HPDE6-E6E7 (cell line): ENCODE results near the gene BPIFB3.

Source experiments
- DNase-seq: peaks from one replicate; pipeline ENCODE4 v3.0.0; 2011; ENCODE audit warnings: missing footprints; ENCODE audit errors: extremely low spot score

BPIFB3 gene

DNA sequence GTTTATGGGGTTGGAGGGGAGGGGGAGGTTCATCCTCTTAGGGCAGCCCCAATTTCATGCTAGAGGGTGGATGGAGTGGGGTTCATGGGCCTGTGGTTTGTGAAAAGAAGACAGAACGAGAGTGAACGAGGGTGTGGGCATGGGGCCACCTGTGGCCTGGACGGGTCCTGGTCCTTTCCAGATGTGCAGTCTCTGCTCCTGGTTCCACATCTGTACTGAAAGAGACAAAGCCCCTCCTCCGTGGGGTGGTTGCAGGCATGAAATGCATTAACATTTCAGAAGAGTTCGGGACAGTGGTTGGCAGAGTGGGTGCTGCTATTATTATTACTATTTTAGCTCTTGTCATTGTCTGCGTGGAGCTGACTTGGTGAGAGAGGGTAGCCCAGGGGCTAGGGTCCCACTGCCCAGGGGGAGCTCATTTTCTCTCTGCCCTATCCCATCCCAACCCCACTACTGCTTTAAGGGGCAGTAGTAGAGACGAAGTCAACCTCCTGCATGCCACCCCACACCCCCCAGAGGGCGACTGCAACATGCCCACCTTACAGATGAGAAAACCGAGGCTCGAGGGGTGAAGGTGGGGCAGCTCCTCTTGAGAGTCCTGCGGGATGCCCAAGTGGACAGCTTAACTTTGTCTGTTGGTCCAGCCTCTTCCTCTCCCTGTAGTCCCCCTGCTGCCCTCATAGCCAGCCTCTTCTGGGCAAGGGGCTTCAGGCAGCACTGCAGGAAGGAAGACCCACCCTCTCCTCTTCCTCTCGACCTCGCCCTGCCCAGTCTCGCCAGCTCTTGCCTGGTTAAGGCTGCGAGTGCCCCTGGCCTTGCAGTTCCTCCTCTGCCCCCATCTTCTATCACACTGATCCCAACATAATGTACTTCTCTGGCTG, 37.8 kb upstream of the BPIFB3 start:
- DNase-seq, result no peak

DNA sequence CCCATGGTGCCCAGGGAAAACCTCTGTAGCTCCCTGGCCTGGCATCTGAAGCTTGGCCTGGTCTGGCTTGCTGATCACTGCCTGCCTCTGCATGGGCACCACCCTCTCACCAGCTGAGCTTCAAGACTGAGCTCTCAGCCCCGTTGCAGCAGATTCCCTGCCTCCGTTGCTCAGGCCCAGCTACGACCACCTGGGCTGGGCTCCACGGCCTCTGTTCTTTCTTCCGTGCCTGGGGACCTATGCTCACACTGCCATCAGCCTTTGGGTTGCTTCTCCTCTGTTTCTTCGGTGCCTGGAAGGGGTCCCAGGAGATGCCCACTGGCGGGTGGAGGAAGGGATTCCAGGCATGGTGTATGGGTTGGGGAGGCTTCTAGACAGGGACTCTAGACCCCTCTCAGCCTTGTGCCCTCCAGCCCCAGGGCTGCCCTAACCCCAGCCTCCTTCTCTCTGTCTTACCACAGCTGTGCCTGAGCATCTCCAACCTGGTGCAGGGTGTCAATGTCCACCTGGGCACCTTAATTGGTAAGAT, 37.1 kb upstream of the BPIFB3 start:
- no peak for DNase-seq

DNA sequence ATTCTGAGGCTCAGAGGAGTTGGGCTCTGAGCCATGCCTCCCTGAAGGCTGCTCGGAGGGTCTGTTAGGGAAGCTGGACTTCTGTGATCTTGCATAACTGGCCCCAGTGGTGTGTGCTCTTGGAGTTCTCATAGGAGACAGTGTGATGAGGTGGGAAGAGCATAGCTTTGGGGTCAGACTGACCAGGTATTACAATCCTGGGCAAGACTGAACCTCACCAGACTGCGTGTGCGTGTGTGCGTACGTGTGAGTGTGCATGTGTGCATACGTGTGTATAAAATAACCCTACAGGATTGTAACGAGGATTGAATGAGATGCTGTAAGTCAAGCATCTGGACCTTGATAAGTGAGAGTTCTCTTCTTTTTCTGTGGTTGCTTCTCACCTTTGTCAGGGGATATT, 36.2 kb upstream of the BPIFB3 start:
- DNase-seq, result no peak

DNA sequence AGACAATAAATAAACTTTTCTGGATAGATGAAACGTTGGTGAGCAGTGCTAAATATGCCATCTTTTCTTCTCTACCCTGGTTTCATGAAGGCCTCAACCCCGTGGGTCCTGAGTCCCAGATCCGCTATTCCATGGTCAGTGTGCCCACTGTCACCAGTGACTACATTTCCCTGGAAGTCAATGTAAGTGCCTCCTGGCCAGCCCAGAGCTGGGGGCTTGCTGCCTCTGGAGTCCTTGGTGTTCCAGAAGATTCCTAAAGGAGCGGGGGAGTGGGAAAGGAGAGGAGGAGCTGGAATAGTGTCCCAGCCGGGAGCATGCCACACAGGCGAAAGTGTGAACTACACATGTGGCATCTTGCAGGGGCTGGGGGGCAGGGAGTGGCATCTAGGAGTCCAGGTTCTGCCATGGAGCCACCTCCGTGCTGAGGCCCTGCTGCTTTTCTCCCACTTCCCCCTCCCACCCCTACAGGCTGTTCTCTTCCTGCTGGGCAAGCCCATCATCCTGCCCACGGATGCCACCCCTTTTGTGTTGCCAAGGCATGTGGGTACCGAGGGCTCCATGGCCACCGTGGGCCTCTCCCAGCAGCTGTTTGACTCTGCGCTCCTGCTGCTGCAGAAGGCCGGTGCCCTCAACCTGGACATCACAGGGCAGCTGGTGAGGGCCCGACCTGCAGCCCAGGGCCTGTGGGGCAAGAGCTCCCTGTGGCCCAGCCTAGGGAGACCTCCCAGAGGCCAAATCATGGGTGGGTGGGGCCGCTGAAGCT, 35.4 kb upstream of the BPIFB3 start:
- no peak for DNase-seq

DNA sequence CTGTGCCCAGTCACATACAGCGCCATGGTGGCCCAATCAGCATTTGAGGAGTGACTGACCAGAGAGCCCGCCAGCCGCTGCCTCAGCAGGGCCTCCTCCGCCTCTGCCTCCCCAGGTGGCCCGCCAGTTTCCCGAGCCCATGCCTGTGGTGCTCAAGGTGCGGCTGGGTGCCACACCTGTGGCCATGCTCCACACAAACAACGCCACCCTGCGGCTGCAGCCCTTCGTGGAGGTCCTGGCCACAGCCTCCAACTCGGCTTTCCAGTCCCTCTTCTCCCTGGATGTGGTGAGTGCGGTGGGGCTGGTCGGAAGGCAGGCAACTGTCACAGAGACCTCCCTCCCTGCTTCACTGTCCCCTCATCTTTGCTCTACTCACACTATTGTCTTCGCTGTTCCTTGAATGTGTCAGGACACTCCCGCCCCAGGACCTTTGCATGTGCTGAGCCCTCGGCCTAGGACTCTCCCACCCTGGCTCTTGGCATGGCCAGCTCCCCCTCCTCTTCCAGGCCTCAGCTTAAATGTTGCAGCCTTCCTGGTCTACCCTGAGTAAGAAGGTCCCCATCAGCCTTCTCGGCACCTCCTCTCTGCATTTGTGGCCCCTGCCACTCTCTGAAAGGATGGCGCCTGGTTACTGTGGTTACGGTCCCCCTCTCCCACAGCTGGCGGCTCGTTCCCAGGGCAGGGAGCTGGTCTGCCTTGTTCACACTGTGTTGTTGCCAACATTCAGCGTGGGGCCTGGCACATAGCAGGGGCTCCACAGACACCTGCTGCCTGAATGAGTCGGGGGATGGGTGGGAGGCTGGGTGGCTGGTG, 34.0 kb upstream of the BPIFB3 start:
- DNase-seq, result no peak

DNA sequence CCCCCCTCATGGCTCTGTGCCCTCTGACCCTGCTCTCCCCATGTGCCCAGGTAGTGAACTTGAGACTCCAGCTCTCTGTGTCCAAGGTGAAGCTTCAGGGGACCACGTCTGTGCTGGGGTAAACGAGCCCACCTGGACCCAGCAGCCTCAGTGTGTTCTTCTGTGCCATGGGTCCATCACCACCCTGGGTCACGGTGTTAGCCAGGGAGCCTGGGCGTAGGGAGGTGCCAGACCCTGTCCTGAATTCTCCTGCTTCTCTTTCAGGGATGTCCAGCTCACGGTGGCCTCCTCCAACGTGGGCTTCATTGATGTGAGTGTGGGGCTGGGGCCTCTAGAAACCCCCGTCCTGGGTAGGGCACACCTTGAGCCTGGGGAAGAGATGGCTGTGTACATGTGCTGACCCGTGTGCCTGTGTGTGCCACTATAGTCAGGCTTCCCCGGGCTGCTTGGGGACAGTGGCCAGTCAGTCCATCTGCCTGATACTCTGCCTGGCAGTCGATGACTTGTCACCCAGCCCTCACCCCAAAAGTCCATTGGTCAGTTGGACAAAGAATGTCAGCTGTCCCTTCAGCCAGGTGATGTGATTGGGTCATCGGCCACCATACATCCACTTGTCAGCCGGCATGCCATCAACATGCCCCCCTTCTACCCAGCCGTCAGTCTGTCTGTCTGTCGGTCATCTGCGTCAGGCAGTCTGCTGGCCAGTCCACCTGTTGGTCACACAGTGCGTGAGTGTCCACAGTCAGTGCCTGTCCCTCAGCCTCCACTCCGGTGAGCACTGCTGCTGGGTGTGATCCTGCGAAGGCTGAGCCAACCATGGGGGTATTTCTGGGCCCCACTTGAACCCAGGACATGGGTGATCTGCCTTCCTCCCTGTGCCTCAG, 33.2 kb upstream of the BPIFB3 start:
- DNase-seq, result no peak

DNA sequence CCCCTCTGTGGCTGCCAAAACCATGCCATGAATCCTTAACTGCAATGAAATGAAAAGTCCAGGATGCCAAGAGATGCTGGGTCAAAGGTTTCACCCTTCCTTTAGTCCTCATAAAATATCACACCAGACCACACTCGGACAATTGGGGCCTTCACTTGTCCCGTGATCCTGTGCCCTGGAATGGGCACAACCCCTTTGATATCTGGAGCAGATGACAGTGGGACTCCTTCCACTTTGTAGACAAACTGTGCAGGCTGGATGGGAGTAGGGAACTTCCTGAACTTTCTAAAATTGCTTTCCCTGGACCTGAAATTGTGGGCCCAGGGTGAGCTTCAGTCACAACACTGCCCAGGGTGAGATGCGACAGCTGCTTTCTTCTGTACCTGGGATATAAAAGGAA, 31.8 kb upstream of the BPIFB3 start:
- DNase-seq, result no peak

DNA sequence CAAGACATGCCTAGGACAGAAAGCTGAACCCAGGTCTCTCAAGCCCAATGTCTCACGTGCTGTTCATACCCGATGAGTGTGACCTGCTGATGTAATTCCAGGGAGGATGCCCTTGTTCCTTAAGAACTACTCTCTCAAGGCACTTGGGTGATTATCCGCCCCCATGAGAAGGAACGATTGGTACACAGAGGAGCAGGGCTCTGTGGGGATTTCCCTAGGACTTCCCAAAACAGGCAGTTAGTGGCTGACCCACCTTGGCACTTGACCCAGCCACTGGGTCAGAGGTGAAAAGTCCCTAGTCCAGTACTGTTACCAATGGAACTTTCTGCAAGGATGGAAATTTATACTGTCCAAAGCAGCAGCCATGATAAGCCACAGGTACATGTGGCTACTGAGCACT, 31.4 kb upstream of the BPIFB3 start:
- DNase-seq, result no peak

DNA sequence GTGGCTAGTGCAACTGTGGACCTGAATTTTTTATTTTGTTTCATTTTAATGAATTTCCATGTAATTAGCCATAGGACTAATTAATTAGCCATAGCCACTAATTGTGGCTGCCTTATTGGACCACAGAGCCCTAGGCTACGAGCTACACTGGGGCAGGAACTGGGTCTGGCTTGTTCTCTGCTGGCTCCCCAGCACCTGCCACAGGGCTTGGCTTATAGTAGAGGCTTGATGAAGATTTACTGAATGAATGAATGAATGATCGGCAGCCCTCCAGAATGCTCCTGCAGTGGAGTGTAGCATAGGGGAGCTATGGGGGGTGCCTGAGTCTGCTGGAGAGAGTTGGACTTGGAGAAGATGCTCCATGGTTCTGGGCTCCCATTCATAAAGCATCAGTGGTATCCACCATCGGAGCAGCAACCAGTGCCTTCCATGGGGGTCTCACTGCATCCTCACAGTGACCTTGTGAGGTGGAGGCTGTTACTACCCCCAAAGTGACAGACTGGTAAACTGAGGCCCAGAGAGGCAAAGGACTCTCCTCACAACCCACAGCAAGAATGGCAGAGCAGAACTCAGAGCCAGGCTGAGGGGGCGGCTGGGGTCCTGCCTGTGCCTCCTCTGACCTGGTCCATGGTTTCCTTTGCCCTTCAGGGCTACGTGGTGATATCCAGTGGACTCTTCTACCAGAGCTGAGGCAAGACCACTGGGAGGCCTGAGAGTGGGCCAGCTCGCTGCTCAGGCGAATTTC, 30.8 kb upstream of the BPIFB3 start:
- no peak for DNase-seq

DNA sequence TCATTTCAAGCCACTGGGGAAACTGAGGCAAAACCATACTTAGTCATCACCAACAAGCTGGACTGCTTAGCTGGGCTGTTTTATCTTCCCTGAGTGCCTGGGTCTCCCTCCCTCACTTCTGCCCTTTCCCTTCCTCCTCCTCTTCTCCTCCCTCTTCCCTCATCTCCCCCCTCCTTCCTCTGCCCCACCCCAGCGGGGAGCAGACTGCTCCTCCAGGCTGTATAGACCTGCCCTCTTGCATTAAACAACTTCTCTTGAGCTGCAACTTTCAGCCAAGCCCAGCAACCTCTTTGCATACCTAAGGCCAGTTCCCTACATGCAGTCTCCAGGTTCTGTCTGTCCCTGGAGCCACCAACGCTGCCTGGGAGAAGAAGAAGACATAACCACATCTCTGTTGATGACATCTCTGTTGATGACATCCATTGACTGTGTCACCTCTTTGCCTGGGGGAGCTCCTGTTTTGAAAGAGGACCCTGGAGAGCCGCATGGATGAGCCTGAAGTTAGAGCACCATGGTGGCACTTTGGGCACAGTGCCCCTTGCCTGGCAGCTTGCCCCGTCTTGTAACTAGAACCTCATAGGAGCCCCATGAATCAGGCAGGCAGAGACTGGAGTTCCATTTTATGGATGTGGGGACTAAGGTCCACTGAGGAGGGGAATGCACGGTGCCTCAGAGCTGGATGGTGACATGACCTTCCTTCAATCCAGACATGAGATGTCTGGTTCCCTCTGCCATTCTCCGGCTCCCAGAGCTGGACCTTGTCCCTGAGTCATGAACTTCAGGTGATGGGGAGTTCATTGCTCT, 30.1 kb upstream of the BPIFB3 start:
- no peak for DNase-seq

DNA sequence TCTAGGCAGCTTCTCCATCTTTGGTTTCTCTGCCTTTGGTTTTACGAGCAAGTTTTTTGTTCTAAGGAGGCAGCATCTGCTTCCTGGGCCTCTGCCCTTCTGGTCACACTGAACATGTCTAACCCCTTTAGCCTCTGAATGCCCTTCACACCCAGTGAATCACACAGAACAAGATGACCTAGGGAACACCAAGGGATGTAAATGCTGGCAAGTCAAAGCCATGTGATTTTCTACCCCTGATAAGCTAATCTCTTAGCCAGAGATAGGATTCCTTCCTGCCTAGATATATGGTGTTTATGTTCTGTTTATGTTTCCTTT, 29.5 kb upstream of the BPIFB3 start:
- DNase-seq, result no peak

DNA sequence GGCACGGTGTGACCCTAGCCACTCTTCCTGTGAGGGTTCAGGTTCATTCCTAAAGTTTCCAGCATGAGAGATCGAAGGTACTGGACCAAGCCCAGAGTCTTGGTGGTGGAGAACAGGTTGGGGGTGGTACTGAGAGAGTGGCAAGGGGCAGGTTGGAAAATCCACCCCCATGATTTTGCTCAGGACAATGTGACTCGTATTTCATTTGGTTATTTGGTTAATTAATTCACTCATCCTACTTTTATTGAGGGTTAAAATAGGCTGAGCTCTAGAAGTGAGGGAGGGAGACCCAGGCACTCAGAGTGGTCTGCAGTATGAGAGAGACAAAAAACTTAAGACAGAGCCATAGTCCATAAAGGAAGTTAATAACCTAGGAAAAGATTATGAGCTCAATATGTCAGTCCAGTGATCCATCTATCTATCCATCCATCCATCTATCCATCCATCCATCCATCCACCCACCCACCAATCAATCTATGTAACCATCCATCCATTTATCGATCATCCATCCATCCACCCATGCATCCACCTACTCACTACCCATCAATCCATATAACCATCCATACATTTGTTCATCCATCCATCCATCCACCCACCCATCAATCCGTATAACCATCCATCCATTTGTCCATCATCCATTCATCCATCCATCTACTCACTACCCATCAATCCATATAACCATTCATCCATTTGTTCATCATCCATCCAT, 28.9 kb upstream of the BPIFB3 start:
- no peak for DNase-seq

DNA sequence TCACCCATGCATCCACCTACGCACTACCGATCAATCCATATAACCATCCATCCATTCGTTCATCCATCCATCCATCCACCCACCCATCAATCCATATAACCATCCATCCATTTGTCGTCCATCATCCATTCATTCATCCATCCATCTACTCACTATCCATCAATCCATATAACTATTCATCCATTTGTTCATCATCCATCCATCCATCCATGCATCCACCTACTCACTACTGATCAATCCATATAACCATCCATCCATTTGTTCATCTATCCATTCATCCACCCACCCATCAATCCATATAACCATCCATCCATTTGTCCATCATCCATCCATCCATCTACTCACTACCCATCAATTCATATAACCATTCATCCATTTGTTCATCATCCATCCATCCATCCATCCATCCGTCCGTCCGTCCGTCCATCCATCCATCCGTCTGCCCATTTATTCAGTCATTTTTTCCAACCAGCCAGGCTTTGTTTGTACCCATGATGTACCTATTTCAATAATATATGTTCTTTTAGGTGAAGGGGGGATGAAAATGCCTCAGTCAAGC, 28.3 kb upstream of the BPIFB3 start:
- no peak for DNase-seq

DNA sequence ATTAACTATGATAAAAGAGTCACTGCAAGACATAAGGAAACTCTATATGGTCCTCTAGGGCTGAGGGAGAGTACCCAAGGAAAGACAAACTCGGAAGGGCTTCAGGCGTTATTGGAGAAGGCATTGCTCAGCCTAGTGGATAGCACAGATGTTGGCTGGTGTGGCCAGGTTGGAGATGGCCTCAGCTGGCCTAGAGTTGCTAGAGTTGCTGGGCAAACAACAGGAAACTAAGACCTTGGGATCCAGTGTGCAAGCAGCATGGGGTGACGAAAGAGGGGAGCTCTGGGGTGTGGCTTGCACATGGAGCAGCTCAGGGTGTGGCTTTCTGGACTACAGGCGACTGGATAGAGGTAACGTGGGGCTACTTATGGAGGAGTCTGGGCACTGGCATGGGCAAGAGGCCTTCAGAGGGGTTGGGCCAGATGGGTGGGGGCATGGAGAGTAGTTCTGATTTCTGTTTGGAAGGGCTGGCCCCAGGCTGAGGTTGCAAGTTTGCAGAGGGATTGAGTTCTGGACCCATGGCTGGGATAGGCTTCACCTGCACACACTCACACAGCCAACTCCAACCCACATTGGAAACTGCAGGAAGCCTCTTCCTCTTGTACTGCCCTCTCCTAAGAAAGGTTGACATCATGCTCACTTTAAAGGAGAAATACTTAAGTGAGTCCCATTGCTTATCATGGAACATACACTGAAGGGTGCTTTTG, 27.5 kb upstream of the BPIFB3 start:
- no peak for DNase-seq

DNA sequence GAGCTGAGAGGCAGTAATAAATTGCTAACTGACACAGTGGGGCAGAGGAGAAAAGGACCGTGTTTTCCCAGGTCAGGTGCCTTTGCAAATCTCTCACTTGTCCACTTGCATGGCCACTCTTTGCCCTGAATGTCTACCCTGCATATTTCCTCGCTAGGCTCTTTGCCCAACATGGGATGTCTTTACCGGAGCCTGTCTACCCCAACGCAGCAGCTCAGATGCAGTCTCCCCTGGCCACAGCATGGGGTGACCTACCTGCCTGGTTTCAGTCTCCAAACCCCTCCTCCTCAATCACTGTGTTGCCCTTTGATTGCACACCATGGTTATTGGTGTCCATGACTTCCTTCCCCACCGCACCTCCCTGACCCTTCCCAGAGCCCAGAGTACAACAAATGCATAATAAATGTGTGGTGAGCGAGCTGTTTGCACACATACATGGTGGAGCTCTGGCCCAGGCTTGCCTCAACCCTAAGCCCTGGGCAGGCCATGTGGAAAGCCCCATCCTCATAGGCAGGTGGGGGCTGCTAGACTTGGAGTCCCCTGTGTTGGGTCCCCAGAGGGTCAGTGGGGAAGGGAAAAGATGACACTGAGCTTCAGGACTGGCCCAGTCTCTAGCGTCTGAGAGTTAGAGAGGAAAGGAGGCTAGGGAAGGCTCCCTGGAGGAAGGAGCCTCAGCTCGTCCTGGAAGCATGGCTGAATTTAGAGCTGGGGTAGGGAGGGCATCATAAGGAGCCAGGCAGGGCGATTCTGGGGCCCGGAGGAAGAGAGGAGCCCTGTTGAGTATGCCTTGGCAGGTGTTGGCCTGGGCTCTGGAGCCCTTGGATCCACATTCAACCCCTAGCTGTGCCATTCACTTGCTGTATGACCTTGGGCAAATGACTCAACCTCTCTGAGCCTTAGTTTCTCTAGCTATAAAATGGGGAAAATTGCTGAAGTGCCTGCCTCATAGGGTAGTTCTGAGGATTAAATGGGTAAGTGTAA, 26.6 kb upstream of the BPIFB3 start:
- no peak for DNase-seq

DNA sequence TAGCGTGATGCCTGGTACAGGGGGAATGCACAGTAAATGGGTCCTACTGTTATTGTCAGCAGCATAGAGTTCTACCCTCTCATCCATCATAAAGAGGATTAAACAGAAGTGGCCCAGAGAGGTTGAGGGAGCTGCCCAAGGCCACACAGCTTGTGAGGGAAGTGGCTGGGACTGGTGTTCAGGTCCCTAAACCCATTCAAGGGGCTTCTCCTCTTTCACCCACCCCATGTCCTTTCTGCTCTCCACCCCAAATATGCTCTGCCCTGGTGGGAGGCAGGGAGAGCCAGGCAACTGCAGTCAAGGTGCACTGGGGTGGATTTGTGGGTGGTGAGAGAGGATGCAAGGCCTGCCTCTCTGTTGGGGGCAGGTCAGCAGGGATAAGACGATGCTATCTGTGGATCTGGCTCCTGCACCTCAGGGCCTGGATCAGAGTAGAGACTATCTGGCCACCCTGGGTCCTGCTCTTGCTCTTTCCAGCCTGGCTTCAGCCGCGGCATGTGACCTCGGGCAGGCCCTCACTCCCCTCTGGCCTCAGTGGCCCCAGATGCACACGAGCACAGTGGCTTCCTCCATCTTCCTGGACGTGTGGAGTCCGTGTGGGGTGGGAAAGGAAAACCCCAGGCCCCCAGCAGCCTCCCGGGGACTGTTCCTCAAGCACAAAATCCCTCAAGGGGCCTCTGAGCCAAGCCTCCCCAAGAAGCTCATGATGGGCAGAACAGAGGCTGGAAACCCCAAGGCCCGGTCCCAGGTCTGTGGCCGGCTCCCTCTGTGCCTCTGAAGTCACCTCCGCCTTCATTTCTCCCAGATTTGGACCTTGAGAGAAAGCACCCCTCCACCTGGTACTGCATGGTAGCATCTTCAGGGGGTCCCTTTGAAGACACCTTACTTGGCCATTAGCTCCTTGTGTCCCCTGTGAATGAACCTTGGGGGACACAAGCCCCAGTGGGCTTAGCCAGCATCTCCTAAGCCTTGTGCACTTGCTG, 25.6 kb upstream of the BPIFB3 start:
- DNase-seq, result no peak
